HEK293T (cell line): Measurements from ENCODE around the gene TMEM232.

Experiments
- CTCF ChIA-PET: fragments of 350-600 bp; formaldehyde crosslinking; extraction: SDS; loops from one replicate; lab custom pipeline; 2021; ENCODE audit warnings: antibody characterized with exemption, inconsistent platforms; lab: Yijun Ruan, JAX
- POLR2A ChIA-PET: fragments of 350-600 bp; formaldehyde crosslinking; extraction: SDS; loops from one replicate; lab custom pipeline; 2020; ENCODE audit warnings: antibody characterized with exemption, inconsistent platforms; lab: Yijun Ruan, JAX
- DNase-seq: peaks from one replicate; pipeline ENCODE4 v3.0.0; 2012; ENCODE audit warnings: mixed read lengths; ENCODE audit errors: extremely low spot score
- ARNT ChIP-seq: fragments of 450-650 bp; IDR thresholded peaks from 2 replicates; pipeline ENCODE4 v1.6.1; 2017; ENCODE audit warnings: mild to moderate bottlenecking
- BHLHE40 ChIP-seq: fragments of 450-650 bp; IDR thresholded peaks from 2 replicates; pipeline ENCODE4 v1.6.1; 2016; ENCODE audit warnings: mild to moderate bottlenecking, moderate library complexity, borderline replicate concordance
- CTBP1 ChIP-seq: fragments of 450-650 bp; IDR thresholded peaks from 2 replicates; pipeline ENCODE4 v1.6.1; 2016; ENCODE audit warnings: borderline replicate concordance
- ELF4 ChIP-seq: fragments of 450-650 bp; IDR thresholded peaks from 2 replicates; pipeline ENCODE4 v1.6.1; 2017; ENCODE audit warnings: antibody characterized with exemption
- FOXA1 ChIP-seq: fragments of 450-650 bp; IDR thresholded peaks from 2 replicates; pipeline ENCODE4 v1.6.1; 2016; ENCODE audit warnings: mild to moderate bottlenecking
- FOXK2 ChIP-seq: fragments of 450-650 bp; IDR thresholded peaks from 2 replicates; pipeline ENCODE4 v1.6.1; 2016; ENCODE audit warnings: mild to moderate bottlenecking
- FOXM1 ChIP-seq: fragments of 450-650 bp; IDR thresholded peaks from 2 replicates; pipeline ENCODE4 v1.6.1; 2017; ENCODE audit warnings: mild to moderate bottlenecking, borderline replicate concordance
- HDGF ChIP-seq: fragments of 450-650 bp; IDR thresholded peaks from 2 replicates; pipeline ENCODE4 v1.6.1; 2017; ENCODE audit warnings: antibody characterized with exemption, borderline replicate concordance
- L3MBTL2 ChIP-seq: fragments of 450-650 bp; conservative IDR thresholded peaks from 2 replicates; pipeline ENCODE4 v1.6.1; 2016; ENCODE audit warnings: mild to moderate bottlenecking
- LEF1 ChIP-seq: fragments of 450-650 bp; IDR thresholded peaks from 2 replicates; pipeline ENCODE4 v1.6.1; 2017; ENCODE audit warnings: mild to moderate bottlenecking, borderline replicate concordance
- NFRKB ChIP-seq: fragments of 450-650 bp; IDR thresholded peaks from 2 replicates; pipeline ENCODE4 v1.6.1; 2016; ENCODE audit warnings: mild to moderate bottlenecking, moderate library complexity
- PKNOX1 ChIP-seq: fragments of 450-650 bp; IDR thresholded peaks from 2 replicates; pipeline ENCODE4 v1.6.1; 2016
- SP1 ChIP-seq: fragments of 450-650 bp; IDR thresholded peaks from 2 replicates; pipeline ENCODE4 v1.6.1; 2017
- SUZ12 ChIP-seq: fragments of 450-650 bp; IDR thresholded peaks from 2 replicates; pipeline ENCODE4 v1.6.1; 2016; ENCODE audit warnings: mild to moderate bottlenecking
- TARDBP ChIP-seq: fragments of 450-650 bp; IDR thresholded peaks from 2 replicates; pipeline ENCODE4 v1.6.1; 2016
- ZNF384 ChIP-seq: fragments of 450-650 bp; IDR thresholded peaks from 2 replicates; pipeline ENCODE4 v1.6.1; 2016

Gene TMEM232

GRCh38 chr5:110525762-110526161 is 200.7 kb downstream of the TMEM232 start:
- POLR2A ChIA-PET, result no interaction called here
- DNase-seq, result no peak
- TF ChIP-seq SUZ12, result no peak
- TF ChIP-seq FOXM1, result no peak
- TF ChIP-seq CTBP1, result no peak
- TF ChIP-seq HDGF, result no peak
- TF ChIP-seq FOXK2, result no peak
- no peak for TF ChIP-seq LEF1
- no peak for TF ChIP-seq TARDBP
- no peak for TF ChIP-seq SP1
- no peak for TF ChIP-seq NFRKB
- no peak for TF ChIP-seq ELF4
- no peak for TF ChIP-seq ARNT
- no peak for TF ChIP-seq BHLHE40
- no peak for TF ChIP-seq L3MBTL2
- CTCF ChIA-PET, result no interaction called here

- TF ChIP-seq FOXK2, result no peak
- no peak for TF ChIP-seq FOXA1
- TF ChIP-seq ELF4, result no peak
- TF ChIP-seq PKNOX1, result no peak
- TF ChIP-seq ZNF384, result no peak
- TF ChIP-seq NFRKB, result no peak
- TF ChIP-seq FOXM1, result no peak
- no peak for TF ChIP-seq HDGF
- no peak for TF ChIP-seq TARDBP
- no peak for TF ChIP-seq BHLHE40
- TF ChIP-seq SUZ12, result no peak
- no peak for TF ChIP-seq LEF1
- no peak for TF ChIP-seq L3MBTL2
- no peak for TF ChIP-seq CTBP1
- TF ChIP-seq ARNT, result no peak
- ChIA-PET CTCF (no interaction called here), POLR2A (no interaction called here)
- DNase-seq, result no peak
These were observed 209.1 kb downstream of the TMEM232 start for GRCh38 chr5:110517396-110517795.

GRCh38 chr5:110514030-110514429 is 212.4 kb downstream of the TMEM232 start:
- ChIA-PET CTCF (no interaction called here), POLR2A (no interaction called here)
- no peak for TF ChIP-seq NFRKB
- TF ChIP-seq LEF1, result no peak
- no peak for TF ChIP-seq PKNOX1
- TF ChIP-seq TARDBP, result no peak
- no peak for DNase-seq

- ChIA-PET POLR2A (no interaction called here), CTCF (no interaction called here)
- DNase-seq, result no peak
- no peak for TF ChIP-seq ARNT
- no peak for TF ChIP-seq SUZ12
These were observed 214.2 kb downstream of the TMEM232 start for GRCh38 chr5:110512266-110512665.

GRCh38 chr5:110510146-110510545 is 216.3 kb downstream of the TMEM232 start:
- TF ChIP-seq FOXA1, result no peak
- TF ChIP-seq HDGF, result no peak
- TF ChIP-seq SUZ12, result no peak
- CTCF ChIA-PET, result no interaction called here
- DNase-seq, result no peak

GRCh38 chr5:110507972-110508371 is 218.5 kb downstream of the TMEM232 start:
- CTCF ChIA-PET, result no interaction called here
- POLR2A ChIA-PET, result no interaction called here

More at GRCh38 chr5:110510146-110510545, 216.3 kb downstream of the TMEM232 start:
- POLR2A ChIA-PET, result no interaction called here

More at GRCh38 chr5:110507972-110508371, 218.5 kb downstream of the TMEM232 start:
- no peak for TF ChIP-seq SP1
- TF ChIP-seq ARNT, result no peak
- TF ChIP-seq HDGF, result no peak
- no peak for TF ChIP-seq FOXM1
- TF ChIP-seq FOXA1, result no peak
- TF ChIP-seq ELF4, result no peak
- TF ChIP-seq ZNF384, result no peak
- TF ChIP-seq SUZ12, result no peak
- TF ChIP-seq FOXK2, result no peak
- TF ChIP-seq LEF1, result no peak
- no peak for TF ChIP-seq NFRKB
- no peak for TF ChIP-seq PKNOX1
- no peak for TF ChIP-seq TARDBP
- TF ChIP-seq CTBP1, result no peak
- no peak for TF ChIP-seq BHLHE40
- TF ChIP-seq L3MBTL2, result no peak
- DNase-seq, result no peak
